Tibial nerve (tissue), 3 donors: ENCODE data around the gene TRAF3.

Source experiments
- CTCF ChIP-seq, 5 experiments: fragments of 200-600 bp in 3 of 5; fragments of 450-650 bp in 2 of 5; sonication (generic) in 3 of 5; IDR thresholded peaks; one replicate each; pipeline ENCODE4 v1.5.1; 2016 to 2019; ENCODE audit warnings: antibody characterized with exemption in 5 of 5, mild to moderate bottlenecking in 3 of 5, moderate library complexity in 2 of 5
- POLR2A ChIP-seq, 2 donors: fragments of 450-650 bp; IDR thresholded peaks; one replicate each; pipeline ENCODE4 v1.6.1; 2017; ENCODE audit warnings: antibody characterized with exemption in 2 of 2, mild to moderate bottlenecking in 2 of 2, moderate library complexity in 2 of 2

- TF ChIP-seq CTCF (IDR thresholded peaks at IDR 0.05) (no peak), POLR2A (IDR thresholded peaks at IDR 0.05) (no peak)
These were observed 152.2 kb downstream of the TRAF3 start for GRCh38 chr14:102929241-102930137.
